Bronchial epithelial cell (primary cell): ENCODE data around the gene NELFB. TPM values are rescaled to one million over a fixed set of nuclear protein-coding genes. Genes with fewer than 3 reads are reported as not detected.
"Not testable (repeated sequence)": the region's sequence is repeated elsewhere in the genome, so short reads cannot be mapped to it uniquely, and the experiment has no call there.

Source experiments
- DNase-seq: peaks from one replicate; pipeline ENCODE4 v3.0.0-alpha.2; 2010; ENCODE audit warnings: low read depth
- FAIRE-seq: peaks from 2 replicates; lab custom pipeline; 2011; peaks lifted over from hg19 to GRCh38; lab: Jason Lieb, UNC
- H3K27me3 ChIP-seq: 2 replicates; pipeline ENCODE4 v1.5.1; 2011; ENCODE audit warnings: low read length; ENCODE audit not compliant: control insufficient read depth, insufficient read depth
- H3K36me3 ChIP-seq: 2 replicates; pipeline ENCODE4 v1.5.1; 2011; ENCODE audit warnings: low read length; ENCODE audit not compliant: control insufficient read depth, insufficient read depth
- H3K4me3 ChIP-seq: 2 replicates; pipeline ENCODE4 v1.5.1; 2011; ENCODE audit warnings: mild to moderate bottlenecking, low read depth, low read length, control low read depth
- total RNA-seq: library from RNA; depleted of rRNA; stranded (reverse); fragments of >200 nt; gene quantifications from 2 replicates; pipeline ENCODE4 v1.2.1, GENCODE V29; 2014
- TF ChIP-seq, protein P1 (sequence below): IDR thresholded peaks from 2 replicates; pipeline ENCODE4 v1.5.1; 2011; ENCODE audit warnings: mild to moderate bottlenecking, moderate library complexity, low read length, control low read depth, inconsistent platforms; ENCODE audit not compliant: insufficient read depth, severe bottlenecking

NELFB gene
- total RNA-seq, 1 donor from 2014 or later = 67.9 TPM

DNA sequence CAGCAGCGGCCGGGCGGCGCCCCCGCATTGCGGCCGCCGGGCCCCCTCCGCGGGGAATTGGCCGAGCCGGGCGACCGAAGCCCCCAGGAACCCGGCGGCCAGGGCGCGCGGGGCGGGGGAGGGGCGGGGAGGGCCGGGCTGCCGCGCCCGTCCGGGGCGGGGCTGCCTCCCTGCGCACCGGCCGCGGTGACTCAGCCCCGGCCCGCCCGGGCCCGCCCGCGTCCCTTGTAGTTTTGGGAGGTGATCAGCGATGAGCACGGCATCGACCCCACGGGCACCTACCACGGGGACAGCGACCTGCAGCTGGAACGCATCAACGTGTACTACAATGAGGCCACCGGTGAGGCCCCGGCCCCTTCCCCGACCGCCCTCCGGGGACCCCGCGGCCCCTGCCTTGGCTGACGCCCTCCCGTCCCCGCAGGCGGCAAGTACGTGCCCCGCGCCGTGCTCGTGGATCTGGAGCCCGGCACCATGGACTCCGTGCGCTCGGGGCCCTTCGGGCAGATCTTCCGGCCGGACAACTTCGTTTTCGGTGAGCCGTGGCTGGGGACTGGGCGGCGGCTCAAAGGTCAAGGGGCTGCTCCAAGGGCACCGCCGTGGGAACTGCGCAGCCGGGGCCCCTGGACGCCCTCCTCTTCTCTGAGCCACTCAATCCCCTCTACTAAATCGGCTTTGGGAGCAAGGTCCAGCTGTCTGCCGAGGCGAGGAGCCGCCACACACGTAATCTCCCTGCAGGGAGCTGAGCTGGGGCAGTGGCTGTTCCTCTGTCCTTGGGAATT, 13.4 kb upstream of the NELFB start:
- DNase-seq (peak; percentile 39), FAIRE-seq (no peak)
- H3K4me3 ChIP-seq = peak overlapping the region; percentile 90
- TF ChIP-seq, protein P1, sequence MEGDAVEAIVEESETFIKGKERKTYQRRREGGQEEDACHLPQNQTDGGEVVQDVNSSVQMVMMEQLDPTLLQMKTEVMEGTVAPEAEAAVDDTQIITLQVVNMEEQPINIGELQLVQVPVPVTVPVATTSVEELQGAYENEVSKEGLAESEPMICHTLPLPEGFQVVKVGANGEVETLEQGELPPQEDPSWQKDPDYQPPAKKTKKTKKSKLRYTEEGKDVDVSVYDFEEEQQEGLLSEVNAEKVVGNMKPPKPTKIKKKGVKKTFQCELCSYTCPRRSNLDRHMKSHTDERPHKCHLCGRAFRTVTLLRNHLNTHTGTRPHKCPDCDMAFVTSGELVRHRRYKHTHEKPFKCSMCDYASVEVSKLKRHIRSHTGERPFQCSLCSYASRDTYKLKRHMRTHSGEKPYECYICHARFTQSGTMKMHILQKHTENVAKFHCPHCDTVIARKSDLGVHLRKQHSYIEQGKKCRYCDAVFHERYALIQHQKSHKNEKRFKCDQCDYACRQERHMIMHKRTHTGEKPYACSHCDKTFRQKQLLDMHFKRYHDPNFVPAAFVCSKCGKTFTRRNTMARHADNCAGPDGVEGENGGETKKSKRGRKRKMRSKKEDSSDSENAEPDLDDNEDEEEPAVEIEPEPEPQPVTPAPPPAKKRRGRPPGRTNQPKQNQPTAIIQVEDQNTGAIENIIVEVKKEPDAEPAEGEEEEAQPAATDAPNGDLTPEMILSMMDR = no peak
- H3K36me3 ChIP-seq = peaks cover 16% of the 10 kb centered on the region
- no peaks in the 10 kb centered on the region for H3K27me3 ChIP-seq

GRCh38 chr9:137242269-137243203, 12.6 kb upstream of the NELFB start:
- H3K27me3 ChIP-seq = no peaks in the 10 kb centered on the region
- DNase-seq (no peak), FAIRE-seq (peak; percentile 28)
- peak overlapping the region; percentile 90 for H3K4me3 ChIP-seq
- TF ChIP-seq, protein P1 = no peak
- H3K36me3 ChIP-seq = peaks cover 16% of the 10 kb centered on the region

DNA sequence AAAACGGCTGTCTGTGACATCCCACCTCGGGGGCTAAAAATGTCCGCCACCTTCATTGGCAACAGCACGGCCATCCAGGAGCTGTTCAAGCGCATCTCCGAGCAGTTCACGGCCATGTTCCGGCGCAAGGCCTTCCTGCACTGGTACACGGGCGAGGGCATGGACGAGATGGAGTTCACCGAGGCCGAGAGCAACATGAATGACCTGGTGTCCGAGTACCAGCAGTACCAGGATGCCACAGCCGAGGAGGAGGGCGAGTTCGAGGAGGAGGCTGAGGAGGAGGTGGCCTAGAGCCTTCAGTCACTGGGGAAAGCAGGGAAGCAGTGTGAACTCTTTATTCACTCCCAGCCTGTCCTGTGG, 11.9 kb upstream of the NELFB start:
- H3K36me3 ChIP-seq = peaks cover 16% of the 10 kb centered on the region
- H3K4me3 ChIP-seq, H3K27me3 ChIP-seq, DNase-seq: not testable (repeated sequence)
- peak; percentile 83 for FAIRE-seq

DNA sequence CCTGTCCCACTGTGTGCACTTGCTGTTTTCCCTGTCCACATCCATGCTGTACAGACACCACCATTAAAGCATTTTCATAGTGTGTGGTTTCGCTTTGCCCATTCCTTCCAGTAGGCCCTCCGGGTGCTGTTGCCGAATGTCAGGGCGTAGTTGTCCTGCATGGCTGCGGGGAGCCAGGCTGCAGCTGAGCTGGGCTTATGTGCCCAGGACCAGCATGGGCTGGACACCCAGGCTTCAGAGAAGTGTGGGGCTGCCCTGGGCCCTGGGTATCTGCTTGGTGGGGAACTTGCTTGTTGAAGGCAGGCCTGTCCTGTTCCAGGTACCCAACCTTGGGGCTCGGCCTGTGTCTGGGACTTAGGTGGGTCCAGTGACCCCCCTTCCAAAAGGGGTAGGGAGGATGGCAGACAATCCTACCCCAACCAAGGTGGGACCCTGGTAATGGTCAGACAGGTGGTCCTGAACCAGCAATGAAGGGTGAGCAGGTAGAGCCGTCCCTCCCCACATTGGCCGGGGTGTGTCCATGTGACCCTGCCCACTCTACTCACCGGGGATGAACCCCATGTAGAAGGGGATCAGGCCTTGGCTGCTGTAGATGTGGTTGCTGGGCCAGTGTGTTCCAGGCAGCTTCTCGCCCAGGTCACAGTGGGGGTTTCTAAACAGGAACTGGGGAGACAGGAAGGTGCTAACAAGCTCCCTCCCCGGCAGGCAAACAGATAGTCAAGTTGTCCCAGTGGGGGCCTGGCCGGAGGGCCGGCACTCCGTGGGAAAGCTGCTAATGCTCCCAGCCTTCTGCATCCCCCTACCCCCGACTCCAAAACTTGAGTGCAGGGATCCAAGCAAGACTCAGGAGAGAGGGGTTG, 11.3 kb upstream of the NELFB start:
- FAIRE-seq (peak; percentile 90), DNase-seq (peak; percentile 29)
- TF ChIP-seq, protein P1 = no peak
- peaks cover 16% of the 10 kb centered on the region for H3K36me3 ChIP-seq
- no peak overlapping the region for H3K4me3 ChIP-seq
- H3K27me3 ChIP-seq = no peaks in the 10 kb centered on the region

GRCh38 chr9:137244486-137245449, 10.4 kb upstream of the NELFB start:
- TF ChIP-seq, protein P1 = peak; percentile 13
- Histone ChIP-seq H3K4me3 (no peak overlapping the region), H3K36me3 (peaks cover 16% of the 10 kb centered on the region), H3K27me3 (no peaks in the 10 kb centered on the region)
- FAIRE-seq = peak; percentile 50
- peak; percentile 38 for DNase-seq
